Esophagus muscularis mucosa (tissue), 4 donors: Measurements from ENCODE around the gene STARD13. TPM values are rescaled to one million over a fixed set of nuclear protein-coding genes. Genes with fewer than 3 reads are reported as not detected.

Experiments used
- DNase-seq: peaks from one replicate; pipeline ENCODE4 v3.0.0-alpha.2; 2017; ENCODE audit errors: extremely low spot score
- H3K27ac ChIP-seq, 4 donors: fragments of 200-600 bp; sonication (generic); replicated peaks in 1 of 4; 1 replicate in 3 of 4; 2 replicates in 1 of 4; pipeline ENCODE4 v1.5.1; 2016 to 2019; ENCODE audit warnings: mild to moderate bottlenecking in 1 of 4
- H3K27me3 ChIP-seq, 4 donors: fragments of 200-600 bp; sonication (generic); one replicate each; pipeline versions ENCODE4 v1.5.1 to v1.6.0; 2016 to 2019
- H3K36me3 ChIP-seq, 4 donors: fragments of 200-600 bp; sonication (generic); one replicate each; pipeline ENCODE4 v1.5.1; 2016 to 2019
- H3K4me1 ChIP-seq, 4 donors: fragments of 200-600 bp; sonication (generic); one replicate each; pipeline ENCODE4 v1.5.1; 2016 to 2019
- H3K4me3 ChIP-seq, 4 donors: fragments of 200-600 bp; sonication (generic); 1 replicate in 2 of 4; 2 replicates in 2 of 4; pipeline ENCODE4 v1.5.1; 2016 to 2019; ENCODE audit warnings: mild to moderate bottlenecking in 4 of 4, moderate library complexity in 1 of 4
- H3K9me3 ChIP-seq, 4 donors: fragments of 200-600 bp; sonication (generic); 1 replicate in 3 of 4; 2 replicates in 1 of 4; pipeline ENCODE4 v1.5.1; 2016 to 2019
- EP300 ChIP-seq: sonication (generic); formaldehyde crosslinking; IDR thresholded peaks from one replicate; pipeline ENCODE4 v1.6.1; 2017; ENCODE audit warnings: antibody characterized with exemption
- POLR2A ChIP-seq: fragments of 450-650 bp; IDR thresholded peaks from one replicate; pipeline ENCODE4 v1.6.1; 2017; ENCODE audit warnings: antibody characterized with exemption, moderate library complexity, mild to moderate bottlenecking, low read depth
- POLR2AphosphoS5 ChIP-seq, 2 donors: sonication (generic); formaldehyde crosslinking; IDR thresholded peaks; one replicate each; pipeline ENCODE4 v1.6.1; 2017; ENCODE audit warnings: antibody characterized with exemption in 2 of 2
- WGBS: methylation state at CpG from one replicate; pipeline ENCODE4 v1.1.5; 2018; 5-methylcytosine and 5-hydroxymethylcytosine counted together
- intact Hi-C: fragments of 100-400 bp; cut with DNase I; formaldehyde crosslinking; loops from one replicate; pipeline ENCODE4 v1.15.1; 2023
- total RNA-seq, 4 donors: library from RNA; depleted of rRNA; stranded (reverse); fragments of >200 nt; gene quantifications; one replicate each; pipeline versions ENCODE4 v1.1.0 to v1.2.1, GENCODE V29; 2016
- TF ChIP-seq, protein P1 (sequence below), 3 experiments: fragments of 200-600 bp in 2 of 3; fragments of 450-650 bp in 1 of 3; sonication (generic) in 2 of 3; IDR thresholded peaks; one replicate each; pipeline ENCODE4 v1.5.1; 2017 to 2019; ENCODE audit warnings: antibody characterized with exemption in 3 of 3, mild to moderate bottlenecking in 2 of 3, moderate library complexity in 1 of 3

STARD13 gene
- total RNA-seq, 4 donors from 2014 or later: 44.9 to 59.2 (median 56.2) TPM

DNA sequence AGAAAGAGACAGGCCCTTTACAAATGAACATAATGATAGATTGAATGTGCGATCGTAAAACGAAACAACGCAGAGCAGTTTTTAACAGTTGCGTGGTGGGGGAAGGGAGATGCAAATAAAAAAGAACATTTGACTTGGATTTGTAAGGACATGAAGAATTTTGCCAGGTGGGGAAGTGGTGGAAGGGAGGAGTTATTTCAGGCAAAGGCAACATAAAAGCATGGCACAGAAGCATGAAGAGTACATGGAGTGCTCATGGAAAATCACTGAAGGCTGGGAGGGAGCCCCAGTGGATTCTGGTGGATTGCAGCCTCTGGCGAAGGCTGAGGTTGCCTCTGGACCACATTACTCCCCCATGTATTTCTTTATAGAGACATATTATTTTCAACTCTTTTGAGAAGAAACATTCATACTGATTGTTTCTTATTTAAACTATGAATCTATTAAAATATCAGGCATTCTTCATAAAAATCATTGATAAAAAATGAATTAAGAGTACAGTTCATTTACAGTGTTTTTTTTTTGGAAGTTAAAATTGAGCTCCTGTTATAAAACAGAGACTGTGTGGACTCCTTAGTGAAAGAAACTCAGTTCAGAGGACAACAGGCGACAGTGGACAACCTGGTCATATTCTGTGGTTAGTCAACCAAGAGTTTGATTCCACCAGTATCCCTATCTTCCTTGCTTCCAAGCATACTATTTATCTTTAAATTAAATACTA, 57.5 kb downstream of the STARD13 start:
- Histone ChIP-seq H3K27me3 (no peaks in the 10 kb centered on the region), H3K4me1 (peaks cover 51 to 70% (median 68%) of the 10 kb centered on the region in 4 donors), H3K4me3 (no peak overlapping the region), H3K36me3 (peaks cover 0 to 5% (median 0%) of the 10 kb centered on the region in 4 donors), H3K9me3 (peaks cover 0 to 6% (median 0%) of the 10 kb centered on the region in 4 donors), H3K27ac (peak overlapping the region; percentile 45 to 72 (median 58))
- 93% methylated on average over 7 of the region's 7 CpGs for WGBS
- DNase-seq: no peak
- no peak for TF ChIP-seq EP300
- TF ChIP-seq, protein P1, sequence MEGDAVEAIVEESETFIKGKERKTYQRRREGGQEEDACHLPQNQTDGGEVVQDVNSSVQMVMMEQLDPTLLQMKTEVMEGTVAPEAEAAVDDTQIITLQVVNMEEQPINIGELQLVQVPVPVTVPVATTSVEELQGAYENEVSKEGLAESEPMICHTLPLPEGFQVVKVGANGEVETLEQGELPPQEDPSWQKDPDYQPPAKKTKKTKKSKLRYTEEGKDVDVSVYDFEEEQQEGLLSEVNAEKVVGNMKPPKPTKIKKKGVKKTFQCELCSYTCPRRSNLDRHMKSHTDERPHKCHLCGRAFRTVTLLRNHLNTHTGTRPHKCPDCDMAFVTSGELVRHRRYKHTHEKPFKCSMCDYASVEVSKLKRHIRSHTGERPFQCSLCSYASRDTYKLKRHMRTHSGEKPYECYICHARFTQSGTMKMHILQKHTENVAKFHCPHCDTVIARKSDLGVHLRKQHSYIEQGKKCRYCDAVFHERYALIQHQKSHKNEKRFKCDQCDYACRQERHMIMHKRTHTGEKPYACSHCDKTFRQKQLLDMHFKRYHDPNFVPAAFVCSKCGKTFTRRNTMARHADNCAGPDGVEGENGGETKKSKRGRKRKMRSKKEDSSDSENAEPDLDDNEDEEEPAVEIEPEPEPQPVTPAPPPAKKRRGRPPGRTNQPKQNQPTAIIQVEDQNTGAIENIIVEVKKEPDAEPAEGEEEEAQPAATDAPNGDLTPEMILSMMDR (IDR thresholded peaks at IDR 0.05): no peak
- no peak for TF ChIP-seq POLR2AphosphoS5 (IDR thresholded peaks at IDR 0.05)
- no peak for TF ChIP-seq POLR2A
- intact Hi-C loops: loop anchor here (5.0 to 10.0 kb wide), 2 partner anchors 59 to 497 kb away; partner anchors contain the start of gene STARD13

DNA sequence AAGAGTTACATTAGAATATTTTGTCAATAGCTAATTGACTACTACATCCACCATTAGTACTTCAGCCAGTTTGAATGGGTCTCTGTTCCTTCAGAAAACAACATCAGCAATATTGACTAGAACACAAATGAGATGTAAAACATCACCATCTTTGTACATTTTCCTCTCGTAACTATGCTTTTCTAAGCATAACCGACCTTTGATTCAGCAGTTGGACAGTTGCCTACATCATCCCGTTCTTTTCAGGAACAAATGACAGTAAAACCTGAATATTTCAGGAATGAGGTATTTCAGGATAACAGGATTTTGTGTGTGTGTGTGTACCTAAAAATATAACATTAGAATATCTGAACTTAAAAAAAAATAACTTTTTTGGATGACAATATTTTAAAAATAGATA, 60.9 kb downstream of the STARD13 start:
- H3K4me1 ChIP-seq: peaks cover 42 to 72% (median 65%) of the 10 kb centered on the region in 4 donors
- H3K27me3 ChIP-seq: no peaks in the 10 kb centered on the region
- H3K4me3 ChIP-seq: no peak overlapping the region
- no peak for DNase-seq
- peaks cover 0 to 6% (median 0%) of the 10 kb centered on the region in 4 donors for H3K9me3 ChIP-seq
- TF ChIP-seq EP300 (no peak), POLR2AphosphoS5 (IDR thresholded peaks at IDR 0.05) (no peak)
- TF ChIP-seq, protein P1 (IDR thresholded peaks at IDR 0.05): no peak
- H3K36me3 ChIP-seq: no peaks in the 10 kb centered on the region
- 66% methylated on average over 3 of the region's 3 CpGs for WGBS
- intact Hi-C loops: loop anchor here (5.0 to 10.0 kb wide), 2 partner anchors 63 to 500 kb away; partner anchors contain the start of gene STARD13
- H3K27ac ChIP-seq: no peak overlapping the region

DNA sequence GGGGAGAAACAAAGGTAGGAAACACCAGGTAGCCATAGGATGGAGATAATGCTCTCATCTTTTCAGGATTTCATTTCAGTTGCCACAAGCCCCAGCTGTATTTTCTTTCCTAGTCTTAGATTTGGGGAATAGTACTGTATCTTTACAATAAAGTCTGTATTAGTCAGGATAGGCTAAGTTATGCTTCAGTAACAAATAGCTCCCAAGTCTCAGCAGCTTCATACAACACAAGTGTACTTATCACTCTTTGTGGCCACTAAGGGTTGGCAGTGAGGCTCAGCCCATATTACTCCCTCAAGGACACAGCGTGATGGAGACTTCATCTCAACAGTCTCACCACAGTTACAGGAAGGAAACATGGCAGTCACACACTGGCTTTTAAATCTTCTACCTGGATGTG, 61.4 kb downstream of the STARD13 start:
- Histone ChIP-seq H3K4me3 (no peak overlapping the region), H3K27me3 (no peaks in the 10 kb centered on the region), H3K9me3 (peaks cover 0 to 6% (median 0%) of the 10 kb centered on the region in 4 donors), H3K27ac (no peak overlapping the region), H3K4me1 (peaks cover 37 to 72% (median 65%) of the 10 kb centered on the region in 4 donors), H3K36me3 (no peaks in the 10 kb centered on the region)
- 100% methylated on average over 1 of the region's 1 CpG for WGBS
- TF ChIP-seq EP300 (no peak), POLR2AphosphoS5 (IDR thresholded peaks at IDR 0.05) (no peak), POLR2A (no peak)
- TF ChIP-seq, protein P1 (IDR thresholded peaks at IDR 0.05): no peak
- intact Hi-C loops: loop anchor here (10.0 kb wide), 1 partner anchor 501 kb away; no protein-coding TSS in a partner anchor
- DNase-seq: peak; percentile 50

DNA sequence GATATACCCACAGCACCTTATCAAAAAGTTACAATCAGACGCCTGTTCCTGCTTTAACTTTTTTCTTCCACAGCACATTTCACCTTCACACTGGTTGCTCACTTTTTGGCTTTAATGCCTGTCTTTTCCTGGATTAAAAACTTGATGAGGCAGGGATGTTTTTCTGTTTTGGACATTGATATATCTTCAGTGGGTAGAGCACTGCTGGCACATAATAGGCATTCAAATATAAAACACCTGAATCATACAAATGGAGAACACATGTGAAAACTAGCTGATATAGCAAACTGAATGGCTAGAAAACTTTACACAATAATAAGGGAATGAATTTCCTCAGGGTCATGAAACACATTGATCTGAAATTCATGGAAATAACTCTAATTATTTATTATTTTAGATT, 65.6 kb downstream of the STARD13 start:
- Histone ChIP-seq H3K27me3 (no peaks in the 10 kb centered on the region), H3K36me3 (no peaks in the 10 kb centered on the region), H3K4me3 (no peak overlapping the region), H3K27ac (no peak overlapping the region), H3K4me1 (peaks cover 37 to 76% (median 57%) of the 10 kb centered on the region in 4 donors), H3K9me3 (peaks cover 0 to 6% (median 0%) of the 10 kb centered on the region in 4 donors)
- 80% methylated on average over 1 of the region's 1 CpG for WGBS
- intact Hi-C loops: loop anchor here (10.0 kb wide), 1 partner anchor 505 kb away; no protein-coding TSS in a partner anchor
- DNase-seq: no peak
- TF ChIP-seq POLR2AphosphoS5 (IDR thresholded peaks at IDR 0.05) (no peak), EP300 (no peak), POLR2A (no peak)
- TF ChIP-seq, protein P1 (IDR thresholded peaks at IDR 0.05): no peak
